AG04449 (cell line): Measurements from ENCODE around the gene LPP.

Source experiments
- CTCF ChIA-PET: fragments of 350-600 bp; formaldehyde crosslinking; extraction: SDS; loops from one replicate; lab custom pipeline; 2021; ENCODE audit warnings: antibody characterized with exemption; lab: Yijun Ruan, JAX
- POLR2A ChIA-PET: fragments of 400-600, 350-600 bp; formaldehyde crosslinking; extraction: SDS; loops from one replicate; lab custom pipeline; 2020; ENCODE audit warnings: antibody characterized with exemption, inconsistent platforms; lab: Yijun Ruan, JAX
- DNase-seq: peaks from one replicate; pipeline ENCODE4 v3.0.0-alpha.2; 2010; ENCODE audit warnings: low read depth, low spot score
- H3K4me3 ChIP-seq: 2 replicates; pipeline ENCODE4 v1.5.1; 2011; ENCODE audit warnings: low read depth, mild to moderate bottlenecking, control low read depth, low read length
- TF ChIP-seq, protein P1 (sequence below): IDR thresholded peaks from one replicate; pipeline ENCODE4 v1.5.1; 2011; ENCODE audit warnings: mild to moderate bottlenecking, moderate library complexity, low read length, control low read depth, inconsistent platforms; ENCODE audit not compliant: insufficient read depth; ENCODE audit errors: missing control alignments

LPP gene

DNA sequence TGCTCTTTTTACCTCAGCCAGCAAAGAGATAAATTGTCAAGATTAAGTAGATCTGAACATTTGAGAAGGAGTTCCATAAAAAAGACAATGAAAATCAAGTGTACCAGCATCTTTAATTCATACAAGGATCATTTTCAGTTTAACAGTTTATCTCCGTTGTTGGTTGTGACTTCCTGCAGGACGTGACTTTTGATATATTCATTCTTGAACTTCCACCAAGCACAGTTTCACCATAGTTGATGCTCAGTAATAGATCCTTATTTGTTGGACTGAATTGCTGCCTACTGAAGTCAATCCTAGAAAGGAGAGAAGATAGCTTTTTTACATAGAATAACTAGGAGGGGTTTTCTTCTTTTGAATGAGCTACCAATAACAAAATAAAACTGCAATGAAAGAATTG lies 408.2 kb downstream of the LPP start:
- no peak for DNase-seq
- ChIA-PET POLR2A (no interaction called here), CTCF (no interaction called here)
- TF ChIP-seq, protein P1, sequence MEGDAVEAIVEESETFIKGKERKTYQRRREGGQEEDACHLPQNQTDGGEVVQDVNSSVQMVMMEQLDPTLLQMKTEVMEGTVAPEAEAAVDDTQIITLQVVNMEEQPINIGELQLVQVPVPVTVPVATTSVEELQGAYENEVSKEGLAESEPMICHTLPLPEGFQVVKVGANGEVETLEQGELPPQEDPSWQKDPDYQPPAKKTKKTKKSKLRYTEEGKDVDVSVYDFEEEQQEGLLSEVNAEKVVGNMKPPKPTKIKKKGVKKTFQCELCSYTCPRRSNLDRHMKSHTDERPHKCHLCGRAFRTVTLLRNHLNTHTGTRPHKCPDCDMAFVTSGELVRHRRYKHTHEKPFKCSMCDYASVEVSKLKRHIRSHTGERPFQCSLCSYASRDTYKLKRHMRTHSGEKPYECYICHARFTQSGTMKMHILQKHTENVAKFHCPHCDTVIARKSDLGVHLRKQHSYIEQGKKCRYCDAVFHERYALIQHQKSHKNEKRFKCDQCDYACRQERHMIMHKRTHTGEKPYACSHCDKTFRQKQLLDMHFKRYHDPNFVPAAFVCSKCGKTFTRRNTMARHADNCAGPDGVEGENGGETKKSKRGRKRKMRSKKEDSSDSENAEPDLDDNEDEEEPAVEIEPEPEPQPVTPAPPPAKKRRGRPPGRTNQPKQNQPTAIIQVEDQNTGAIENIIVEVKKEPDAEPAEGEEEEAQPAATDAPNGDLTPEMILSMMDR = no peak
- no peak overlapping the region for H3K4me3 ChIP-seq

GRCh38 chr3:188567478-188568195 lies 413.7 kb downstream of the LPP start:
- TF ChIP-seq, protein P1 = no peak
- CTCF ChIA-PET = interaction anchor here (1.4 to 1.5 kb wide), 2 partner anchors 387 to 827 kb away, joined by 3 to 4 read pairs; no protein-coding TSS in a partner anchor
- H3K4me3 ChIP-seq = no peak overlapping the region
- POLR2A ChIA-PET = no interaction called here
- DNase-seq = no peak

- CTCF ChIA-PET = interaction anchor here (1.1 to 1.5 kb wide), 2 partner anchors 12 to 828 kb away, joined by 3 to 4 read pairs; no protein-coding TSS in a partner anchor
- POLR2A ChIA-PET = no interaction called here
- no peak overlapping the region for H3K4me3 ChIP-seq
- TF ChIP-seq, protein P1 = no peak
- no peak for DNase-seq
Observed at GRCh38 chr3:188568736-188569135, 414.8 kb downstream of the LPP start.

GRCh38 chr3:188571531-188572095 lies 417.7 kb downstream of the LPP start:
- ChIA-PET POLR2A (no interaction called here), CTCF (no interaction called here)
- no peak for DNase-seq
- TF ChIP-seq, protein P1 = no peak
- no peak overlapping the region for H3K4me3 ChIP-seq

DNA sequence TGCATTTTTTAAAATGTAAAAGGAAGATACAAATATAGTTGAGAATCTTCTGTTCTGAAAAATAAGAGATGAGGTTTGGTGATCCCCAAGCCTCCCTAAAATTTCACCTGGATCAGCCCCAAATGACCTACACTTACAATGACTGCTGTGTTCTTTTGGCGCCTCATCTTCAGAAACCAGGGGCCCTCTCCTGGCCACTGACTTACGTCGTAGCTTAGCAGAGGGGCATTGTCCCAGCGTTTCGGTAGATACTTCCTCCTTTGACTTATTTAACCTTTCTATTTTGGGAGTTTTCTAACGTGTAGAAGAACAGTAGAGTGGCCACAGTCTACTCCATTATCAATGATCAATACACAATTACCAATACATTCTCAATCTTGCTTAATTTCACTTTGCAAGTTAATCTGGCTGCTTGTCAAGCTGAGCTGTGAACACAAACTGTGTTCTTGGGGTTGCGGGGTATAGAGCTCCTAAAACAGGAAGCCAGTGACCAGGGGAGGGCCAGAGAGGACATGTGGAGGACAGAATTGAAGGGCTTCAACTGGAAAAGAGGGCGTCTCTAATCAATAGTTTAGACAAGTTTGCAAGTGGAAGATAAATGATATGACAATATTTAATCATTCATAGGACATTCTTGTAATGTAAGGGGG lies 419.5 kb downstream of the LPP start:
- TF ChIP-seq, protein P1 = no peak

GRCh38 chr3:188573956-188574355 lies 420.0 kb downstream of the LPP start:
- POLR2A ChIA-PET = no interaction called here
- CTCF ChIA-PET = interaction anchor here (1.6 to 2.1 kb wide), 2 partner anchors 12 to 833 kb away, joined by 5 to 7 read pairs; no protein-coding TSS in a partner anchor

More for the DNA sequence above, 419.5 kb downstream of the LPP start:
- ChIA-PET POLR2A (no interaction called here), CTCF (interaction anchor here (0.7 to 2.1 kb wide), 4 partner anchors 12 to 833 kb away, joined by 3 to 7 read pairs (median 4); no protein-coding TSS in a partner anchor)
- H3K4me3 ChIP-seq = no peak overlapping the region
- DNase-seq = no peak

More at GRCh38 chr3:188573956-188574355, 420.0 kb downstream of the LPP start:
- TF ChIP-seq, protein P1 = no peak
- H3K4me3 ChIP-seq = no peak overlapping the region
- no peak for DNase-seq
